Stimulated activated CD4-positive, alpha-beta T cell treated with anti-CD3 and anti-CD28 coated beads, Interleukin-15, amount 100 ng/mL, for 48 hours (primary cell): ENCODE measurements around the gene MAPRE2.
"Not testable (repeated sequence)": the region's sequence is repeated elsewhere in the genome, so short reads cannot be mapped to it uniquely, and the experiment has no call there.

Experiments
- DNase-seq, 2 donors: peaks; one replicate each; pipeline ENCODE4 v3.0.0-alpha.2; 2020; ENCODE audit warnings: low read depth in 2 of 2

MAPRE2 gene

DNA sequence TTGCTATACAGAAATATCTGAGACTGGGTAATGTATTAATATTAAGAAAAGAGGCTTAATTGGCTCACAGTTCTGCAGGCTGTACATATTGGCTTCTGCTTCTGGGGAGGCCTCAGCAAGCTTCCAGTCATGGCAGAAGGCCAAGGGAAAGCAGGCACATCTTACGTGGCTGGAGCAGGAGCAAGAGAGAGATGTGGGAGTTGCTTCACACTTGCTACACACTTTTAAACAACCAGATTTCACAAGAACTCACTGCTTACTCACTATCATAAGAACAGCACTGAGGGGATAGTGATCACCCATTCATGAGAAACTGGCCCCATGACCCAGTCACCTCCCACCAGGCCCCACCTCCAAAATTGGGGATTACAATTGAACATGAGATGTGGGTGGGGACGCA is 50.6 kb downstream of the MAPRE2 start:
- no peak for DNase-seq

DNA sequence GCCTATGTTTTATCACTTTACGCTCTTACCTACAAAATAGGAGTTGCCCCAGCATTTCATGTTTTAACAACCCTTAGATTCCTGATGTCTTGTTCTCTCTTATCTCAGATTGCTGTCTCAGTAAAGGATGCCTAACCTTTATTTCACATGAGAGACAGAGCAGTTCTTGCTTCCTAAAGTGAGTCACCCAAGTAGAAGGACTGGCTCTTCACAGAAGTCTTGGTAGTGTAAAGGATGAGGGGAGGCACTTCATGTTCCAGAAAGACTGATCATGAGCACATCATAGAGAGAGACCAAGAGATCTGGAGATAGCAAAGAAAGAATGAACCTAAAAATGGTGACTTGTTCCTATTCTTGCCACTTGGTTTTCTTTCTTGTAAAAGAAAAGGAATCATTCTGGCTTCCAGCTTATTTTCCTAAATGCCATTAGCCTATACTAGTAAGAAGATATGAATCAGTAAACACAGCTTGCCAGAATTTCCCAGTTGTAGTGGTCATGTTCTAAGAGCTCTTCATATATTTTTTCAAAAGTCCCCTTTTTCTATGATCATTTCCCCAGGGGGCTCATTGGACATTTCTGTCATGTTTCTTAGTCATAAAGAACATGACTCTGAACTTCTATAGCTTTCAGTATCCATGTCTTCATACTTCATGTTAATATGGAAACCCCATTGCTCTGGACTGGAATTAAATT is 54.9 kb downstream of the MAPRE2 start:
- DNase-seq = no peak

DNA sequence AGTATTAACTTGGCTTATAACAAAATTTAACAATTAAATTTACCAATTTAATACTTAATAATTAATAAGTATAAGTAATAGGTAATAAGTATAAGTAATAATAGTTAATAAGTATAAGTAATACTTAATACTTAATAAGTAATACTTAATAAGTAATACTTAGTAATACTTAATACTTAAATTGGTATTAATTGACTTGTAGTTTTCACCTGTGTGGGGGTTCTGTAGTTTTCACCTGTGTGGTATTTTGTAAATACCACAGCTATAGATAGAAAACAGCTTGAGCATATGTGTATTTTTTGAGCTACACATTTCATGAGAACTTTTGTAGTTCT is 55.4 kb downstream of the MAPRE2 start:
- no peak for DNase-seq

DNA sequence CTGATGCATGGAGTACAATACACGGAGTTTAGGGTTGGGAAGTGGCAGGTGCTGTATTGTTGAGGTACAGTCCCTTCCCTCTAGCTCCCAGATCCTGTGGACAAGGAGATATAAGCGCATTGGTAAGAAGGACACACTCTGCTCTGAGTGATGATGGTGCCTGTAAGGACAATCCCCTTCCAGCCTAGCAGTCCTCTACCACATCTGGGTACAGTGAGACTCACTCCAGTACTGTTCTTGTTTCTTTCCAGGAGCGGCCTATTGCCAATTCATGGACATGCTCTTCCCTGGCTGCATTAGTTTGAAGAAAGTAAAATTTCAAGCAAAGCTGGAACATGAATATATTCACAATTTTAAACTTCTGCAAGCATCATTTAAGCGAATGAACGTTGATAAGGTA is 56.0 kb downstream of the MAPRE2 start:
- no peak for DNase-seq

DNA sequence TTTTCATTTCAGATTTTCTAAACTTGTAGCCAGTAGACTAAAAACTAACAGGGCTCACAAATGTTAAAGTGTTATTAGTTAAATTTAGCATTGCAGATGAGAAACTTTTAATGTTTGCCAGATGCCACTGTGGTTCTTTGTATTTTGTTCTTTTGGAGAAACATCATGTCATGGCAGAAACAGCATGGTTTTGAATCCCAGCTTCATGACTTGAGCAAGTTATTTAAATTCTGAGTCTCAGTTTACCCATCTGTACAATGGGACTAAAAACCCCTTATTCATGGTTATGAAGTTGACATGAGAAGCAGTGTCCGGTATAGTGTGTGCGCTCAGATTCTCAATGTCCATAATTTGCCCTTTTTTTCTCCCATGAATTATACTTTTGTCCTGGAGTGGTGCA is 56.5 kb downstream of the MAPRE2 start:
- DNase-seq = no peak

DNA sequence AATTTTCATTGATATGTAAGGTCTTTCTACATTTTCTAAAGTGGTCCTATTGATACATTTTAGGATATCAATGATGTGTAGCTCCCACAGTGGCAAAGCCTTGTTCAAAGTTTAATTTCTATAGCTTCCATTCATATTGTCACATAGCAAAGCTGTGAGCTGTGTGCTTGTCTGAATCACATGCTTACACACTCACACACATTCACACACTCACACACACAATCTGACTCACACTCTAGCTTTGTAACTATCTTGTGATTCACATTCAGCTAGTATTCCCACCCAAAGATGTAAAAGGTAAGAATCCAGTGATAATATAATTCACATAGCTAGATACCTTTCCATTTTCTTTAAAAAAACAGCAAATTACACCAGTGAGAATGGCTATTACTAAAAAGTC is 58.7 kb downstream of the MAPRE2 start:
- DNase-seq = no peak

DNA sequence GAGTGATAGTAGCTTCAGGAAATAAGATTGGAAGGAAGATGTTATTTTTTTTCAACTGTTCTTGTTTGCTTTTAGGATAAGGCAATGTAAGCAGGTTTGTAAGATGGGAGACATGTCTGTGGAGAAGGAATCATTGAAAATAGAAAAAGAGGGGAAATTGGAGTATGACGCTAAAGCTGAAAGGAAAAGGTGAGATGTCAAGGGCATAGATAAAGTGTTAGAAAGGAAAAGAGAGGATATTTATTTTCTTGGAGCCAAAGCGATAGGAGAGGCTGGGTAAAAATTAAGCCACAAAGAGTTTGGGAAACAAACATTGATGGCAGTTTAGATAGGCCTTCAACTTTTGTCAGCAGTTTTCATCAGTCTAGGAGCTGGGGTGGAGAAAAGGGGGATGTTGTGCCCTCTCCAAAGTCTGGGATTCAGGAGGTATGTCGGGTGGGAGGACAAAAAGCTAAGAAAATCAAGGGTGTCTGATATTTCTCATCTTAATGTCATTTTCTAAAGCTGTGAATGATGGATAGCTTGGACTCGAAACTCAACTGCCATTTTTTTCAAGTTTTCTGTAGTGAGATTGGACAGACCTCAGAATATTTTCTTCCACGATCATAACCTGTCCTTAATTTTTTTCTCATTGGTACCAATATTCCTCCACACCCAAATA is 63.3 kb downstream of the MAPRE2 start:
- no peak for DNase-seq

DNA sequence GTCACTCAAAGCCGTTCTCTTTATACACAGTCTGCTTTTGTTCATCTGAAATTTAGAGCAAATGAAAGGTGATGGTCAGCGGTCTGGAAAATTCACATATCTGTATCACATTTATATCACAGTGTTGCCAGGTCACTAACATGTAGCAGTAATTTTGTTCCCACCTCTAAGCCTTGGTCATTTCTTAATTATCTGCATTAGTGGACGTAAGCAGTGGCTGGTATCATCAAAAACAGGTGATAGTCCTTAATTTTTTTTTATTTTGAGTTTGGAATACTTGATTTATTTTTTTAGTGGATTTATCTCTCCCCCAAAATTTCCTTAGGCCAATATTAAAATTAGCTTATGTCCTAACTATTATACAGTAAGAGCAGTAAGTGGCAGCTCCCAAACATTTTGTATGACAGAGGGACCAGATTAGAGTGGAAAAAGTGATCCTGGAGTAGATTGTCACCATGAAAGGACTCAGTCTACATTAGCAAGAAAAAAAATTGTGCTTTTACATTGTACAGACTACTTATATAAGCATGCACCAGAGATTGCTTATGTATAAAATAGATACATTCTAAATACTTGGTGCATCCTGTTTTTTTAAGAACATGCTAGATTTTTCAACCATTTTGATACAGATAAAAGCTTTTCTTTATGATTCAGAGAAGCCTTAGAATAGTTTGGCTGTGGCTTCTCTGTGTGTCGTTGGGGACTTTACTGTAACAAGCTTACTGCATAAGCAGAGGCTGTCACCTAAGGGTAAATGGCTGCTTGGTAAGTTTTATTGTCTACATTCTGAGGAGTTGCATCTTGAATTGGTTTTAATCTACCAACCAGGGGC is 65.0 kb downstream of the MAPRE2 start:
- DNase-seq = no peak

DNA sequence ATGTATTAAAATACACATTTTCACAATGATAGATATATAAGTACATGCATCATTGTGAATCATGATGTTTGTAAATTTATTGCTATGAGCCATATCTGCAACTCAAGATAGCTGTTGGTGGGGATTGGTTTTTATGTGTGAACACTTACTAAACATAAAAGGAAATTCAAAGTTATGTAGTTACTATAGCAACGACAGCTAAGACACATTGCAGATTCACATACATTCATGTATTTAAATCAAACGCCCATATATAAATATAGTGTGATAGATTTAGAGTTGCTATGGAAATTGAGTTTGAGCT is 65.6 kb downstream of the MAPRE2 start:
- DNase-seq = no peak

DNA sequence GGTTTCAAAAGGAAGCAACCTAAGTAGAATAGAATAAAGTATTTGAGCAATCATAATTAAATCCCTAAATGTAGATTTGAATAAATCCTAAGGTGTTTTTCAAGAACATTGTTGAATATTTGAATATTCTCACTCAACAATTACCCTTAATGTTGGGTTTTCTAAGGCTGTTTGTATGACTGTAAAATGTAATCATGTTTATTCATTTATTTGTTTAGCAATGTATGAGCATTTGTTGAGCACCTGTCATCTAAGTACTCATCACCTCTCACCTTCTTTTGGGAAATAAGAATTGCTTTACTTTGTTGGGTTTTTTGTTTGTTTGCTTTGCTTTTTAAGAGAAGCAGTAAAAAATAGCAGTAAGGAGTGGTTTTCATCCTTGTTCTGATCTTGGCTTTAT is 66.0 kb downstream of the MAPRE2 start:
- DNase-seq = no peak

DNA sequence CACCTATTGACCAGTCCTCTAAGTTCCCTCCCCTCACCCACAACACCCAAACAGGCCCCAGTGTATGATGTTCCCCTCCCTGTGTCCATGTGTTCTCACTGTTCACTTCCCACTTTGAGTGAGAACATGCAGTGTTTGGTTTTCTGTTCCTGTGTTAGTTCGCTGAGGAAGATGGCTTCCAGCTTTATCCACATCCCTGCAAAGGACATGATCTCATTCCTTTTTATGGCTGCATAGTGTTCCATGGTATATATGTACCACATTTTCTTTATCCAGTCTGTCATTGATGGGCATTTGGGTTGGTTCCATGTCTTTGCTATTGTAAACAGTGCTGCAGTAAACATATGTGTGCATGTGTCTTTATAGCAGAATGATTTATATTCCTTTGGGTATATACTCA is 66.9 kb downstream of the MAPRE2 start:
- not testable (repeated sequence) for DNase-seq

DNA sequence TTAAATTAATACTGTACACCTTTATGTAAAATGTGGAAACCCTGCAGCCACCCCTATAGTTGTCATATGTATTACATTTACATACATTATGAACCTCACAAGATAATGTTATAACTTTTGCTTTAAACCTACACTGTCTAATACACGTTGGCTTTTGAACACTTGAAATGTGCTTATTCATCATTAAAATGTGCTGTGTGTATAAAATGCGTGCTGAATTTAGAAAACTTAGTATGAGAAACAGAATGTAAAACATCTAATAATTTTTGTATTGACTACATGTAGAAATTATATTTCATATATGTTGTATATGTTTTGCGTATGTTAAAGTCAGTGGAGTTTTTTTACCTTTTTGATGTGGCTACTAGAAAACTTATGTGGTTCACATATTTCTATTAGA is 68.8 kb downstream of the MAPRE2 start:
- no peak for DNase-seq

DNA sequence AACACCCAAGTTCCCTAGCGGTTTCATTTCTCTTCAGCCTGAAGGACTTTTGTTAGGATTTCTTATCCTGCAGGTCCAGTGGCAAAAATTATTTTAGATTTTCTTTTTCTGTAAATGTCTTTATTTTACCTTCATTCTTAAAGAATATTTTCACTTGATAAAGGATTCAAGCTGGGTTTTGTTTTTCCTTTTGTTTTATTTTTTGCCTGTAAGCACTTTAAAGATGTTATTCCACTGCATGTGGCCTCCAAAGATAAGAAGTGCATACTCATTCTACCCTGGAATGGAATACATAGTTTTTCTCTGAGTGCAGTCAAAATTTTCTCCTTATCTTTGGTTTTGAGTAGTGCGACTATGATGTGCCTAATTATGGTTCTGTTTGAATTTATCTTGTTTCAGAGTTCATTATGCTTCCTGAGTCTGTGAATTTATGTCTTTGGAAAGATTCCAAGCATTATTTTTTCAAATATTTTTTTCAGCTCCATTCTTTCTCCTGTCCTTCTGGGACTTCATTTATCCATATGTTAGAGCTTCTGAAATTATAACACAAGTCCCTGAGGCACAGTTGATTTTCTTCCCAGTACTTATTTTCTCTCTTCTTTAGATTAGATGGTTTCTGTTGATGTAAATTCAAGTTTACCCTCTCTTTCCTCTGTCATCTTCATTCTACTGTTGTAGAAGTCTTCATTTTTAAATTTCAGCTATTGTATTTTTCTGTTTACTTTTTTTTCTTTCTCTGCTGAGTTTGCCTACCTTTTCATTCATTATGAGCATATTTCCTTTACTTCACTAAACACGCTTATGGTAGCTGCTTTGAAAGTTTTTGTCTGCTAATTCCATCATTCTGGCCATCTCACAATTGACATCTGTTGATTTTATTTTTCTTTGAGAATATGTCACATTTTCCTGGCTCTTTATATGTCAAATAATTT is 69.6 kb downstream of the MAPRE2 start:
- no peak for DNase-seq

DNA sequence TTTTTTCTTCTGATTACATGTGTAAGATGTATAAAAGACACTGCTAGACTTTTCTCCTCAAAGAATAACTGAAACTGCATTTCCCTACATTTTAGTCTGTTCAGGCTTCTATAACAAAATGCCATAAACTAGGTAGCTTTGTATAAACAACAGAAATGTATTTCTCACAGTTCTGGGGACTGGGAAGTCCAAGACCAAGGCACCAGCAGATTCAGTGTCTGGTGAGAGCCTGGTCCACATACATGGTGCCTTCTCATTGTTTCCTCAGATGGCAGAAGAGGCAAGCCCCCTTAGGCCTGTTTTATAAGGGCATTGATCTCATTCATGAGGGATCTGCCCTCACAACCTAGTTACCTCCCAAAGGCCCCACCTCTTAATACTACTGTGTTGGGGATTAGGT is 71.5 kb downstream of the MAPRE2 start:
- no peak for DNase-seq

DNA sequence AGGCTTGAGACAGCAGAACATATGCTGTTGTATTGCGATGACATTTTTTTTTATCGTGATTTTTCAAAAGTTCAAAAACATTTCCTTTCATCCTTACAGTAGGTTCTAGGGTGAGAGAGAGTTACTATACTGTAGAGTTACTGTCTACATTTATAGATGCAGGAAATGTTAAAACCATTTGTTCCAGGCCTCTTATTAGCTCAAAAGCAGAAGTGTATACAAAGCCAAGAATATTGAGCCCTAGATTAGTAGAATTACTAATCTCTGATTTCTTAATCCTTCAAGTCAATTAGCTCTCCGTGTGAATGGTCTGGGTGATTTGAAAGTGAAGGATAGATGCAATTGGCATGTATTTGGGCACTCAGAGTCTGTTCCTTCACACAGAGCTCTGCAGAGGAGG is 73.1 kb downstream of the MAPRE2 start:
- DNase-seq = no peak

DNA sequence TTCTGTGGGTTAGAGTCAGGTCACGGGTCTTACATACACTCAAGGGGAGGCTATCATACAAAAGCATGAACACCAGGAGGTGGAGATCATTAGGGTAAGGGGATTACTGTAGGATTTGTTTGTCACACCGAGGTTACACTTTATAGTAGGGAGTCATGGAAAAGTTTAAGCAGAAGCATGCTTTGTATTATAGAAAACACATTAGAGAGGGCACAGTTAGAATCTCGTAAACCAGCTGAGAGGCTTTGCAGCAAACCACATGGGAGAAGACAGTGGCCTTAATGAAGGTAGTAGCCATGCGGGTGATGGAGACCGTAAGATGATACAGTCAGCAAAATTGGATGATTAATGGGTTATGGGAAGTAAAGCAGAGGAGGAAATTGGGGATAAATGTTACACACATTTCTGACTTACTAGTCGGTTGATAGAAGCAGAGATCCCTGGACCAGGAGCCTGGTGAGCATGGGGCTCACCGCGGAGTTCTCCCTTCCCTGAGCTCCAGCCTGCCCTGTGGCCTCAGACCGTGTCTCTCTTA is 75.6 kb downstream of the MAPRE2 start:
- DNase-seq = no peak

DNA sequence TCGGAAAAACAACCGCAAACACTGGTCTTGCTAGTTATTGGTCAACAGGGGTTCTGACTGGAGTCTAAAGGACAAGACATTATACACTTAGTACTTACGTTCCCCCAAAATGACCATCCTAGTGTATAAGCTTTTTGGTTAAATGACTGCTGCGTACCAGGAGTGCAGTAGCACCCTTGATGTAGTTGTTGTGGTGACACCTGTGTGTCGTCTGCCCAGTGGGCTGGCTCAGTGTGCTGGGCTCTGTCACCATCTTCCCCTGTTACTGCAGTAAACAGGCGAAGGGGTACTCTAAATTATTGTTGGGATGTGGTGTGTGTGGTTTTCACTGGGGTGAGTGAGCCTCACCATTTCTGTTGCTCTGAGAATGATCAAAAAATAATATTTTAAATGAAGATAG is 76.2 kb downstream of the MAPRE2 start:
- no peak for DNase-seq

DNA sequence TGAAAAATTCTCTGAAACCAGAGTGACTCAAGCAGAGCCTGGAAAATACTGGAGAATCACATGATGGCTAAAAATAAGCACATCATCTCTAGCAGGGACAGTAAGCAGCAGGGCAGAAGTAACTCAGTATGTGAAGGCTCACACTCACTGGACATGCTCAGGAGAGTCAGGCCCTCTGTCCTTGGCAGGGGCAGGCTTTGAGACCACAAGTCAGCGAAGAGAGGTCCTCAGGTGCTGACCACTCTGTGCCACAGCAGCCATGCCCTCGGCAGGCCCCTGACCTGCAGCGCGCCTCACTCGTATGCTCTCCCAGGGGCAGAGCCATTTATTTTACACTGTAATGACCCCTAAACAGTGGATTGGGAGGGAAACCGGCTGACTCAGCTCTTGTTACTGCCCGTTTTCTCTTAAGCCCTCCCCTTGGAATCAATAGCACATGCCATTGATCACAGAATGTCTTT is 76.8 kb downstream of the MAPRE2 start:
- DNase-seq = no peak

DNA sequence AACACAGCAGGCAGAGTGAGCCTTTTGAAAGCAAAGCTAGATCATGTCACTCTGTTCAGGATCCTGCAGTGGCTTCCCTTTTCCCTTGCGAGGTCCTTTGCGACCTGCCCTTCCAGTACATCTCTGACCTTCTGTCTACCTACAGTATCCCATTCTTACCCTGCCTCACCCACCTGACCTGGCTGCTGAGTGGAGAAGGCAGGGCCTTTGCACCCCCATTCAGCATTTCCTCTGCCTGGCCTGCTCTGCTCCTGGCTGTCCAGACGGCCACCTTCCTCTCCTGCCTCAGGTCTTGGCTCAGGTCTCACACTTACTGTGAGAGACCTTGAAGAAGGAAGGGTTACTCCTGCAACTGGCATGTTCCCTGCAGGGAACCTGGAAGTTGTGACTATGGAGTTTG is 77.4 kb downstream of the MAPRE2 start:
- no peak for DNase-seq

DNA sequence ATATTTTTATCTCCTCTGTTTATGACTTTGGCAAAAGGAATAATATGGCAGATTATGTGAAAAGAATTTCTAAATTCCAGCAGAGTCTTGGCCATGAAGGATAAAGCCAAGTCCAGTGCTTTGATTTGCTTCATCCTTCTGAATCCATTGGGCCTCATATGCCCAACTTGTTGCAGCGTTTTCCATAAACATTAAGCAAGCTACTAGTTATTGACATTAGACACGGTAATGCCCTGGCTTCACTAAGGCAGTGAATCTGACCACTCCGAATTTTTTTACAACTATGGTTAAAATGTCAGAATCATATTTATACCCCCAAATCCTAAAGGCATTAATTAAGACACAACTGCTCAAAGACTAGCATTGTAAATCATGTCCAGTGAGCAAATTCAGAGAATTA is 79.8 kb downstream of the MAPRE2 start:
- no peak for DNase-seq

DNA sequence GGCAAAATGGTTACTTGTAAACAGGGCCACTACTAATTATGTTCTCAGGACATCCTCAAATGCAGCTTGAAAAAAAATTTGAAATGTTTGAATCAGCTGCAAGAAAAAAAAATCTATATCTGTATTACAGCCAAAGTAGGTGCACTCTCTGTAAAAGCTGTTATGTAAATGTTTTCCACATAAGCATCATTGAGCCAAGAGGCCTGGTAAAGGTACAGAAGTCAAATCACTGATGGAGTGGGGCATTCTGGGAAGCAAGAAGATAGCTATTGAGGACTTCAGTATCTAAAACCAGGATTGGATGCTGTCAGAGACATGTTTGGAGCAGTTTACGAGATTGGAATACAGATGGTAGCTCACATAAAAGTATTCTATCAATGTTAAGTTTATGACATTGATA is 80.3 kb downstream of the MAPRE2 start:
- DNase-seq = no peak
